Activated naive CD4-positive, alpha-beta T cell (primary cell): ENCODE data around the gene CHD1L.
"Not testable (repeated sequence)": the region's sequence is repeated elsewhere in the genome, so short reads cannot be mapped to it uniquely, and the experiment has no call there.

Source experiments
- DNase-seq, 4 experiments: peaks; one replicate each; lab custom pipeline; 2025; lab: John Stamatoyannopoulos, UW

Gene CHD1L

DNA sequence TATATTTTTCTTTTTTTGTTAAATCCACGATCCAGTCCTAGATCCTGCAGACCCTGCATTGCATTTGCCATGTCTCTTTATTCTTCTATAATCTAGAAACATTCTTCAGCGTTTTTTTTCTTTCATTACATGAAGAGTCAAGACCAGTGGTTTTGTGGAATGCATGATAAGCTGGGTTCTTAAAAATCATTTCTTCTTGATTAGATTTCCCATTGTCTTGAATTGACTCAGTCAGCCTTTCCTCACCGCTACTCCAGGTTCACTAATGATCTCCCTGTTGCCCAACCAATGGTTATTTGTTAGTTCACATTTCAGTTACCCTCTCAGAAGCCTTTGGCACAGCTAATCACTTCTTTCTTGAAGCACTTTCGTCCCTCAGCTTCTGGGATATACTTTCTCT, 25.2 kb downstream of the CHD1L start:
- DNase-seq = no peak

DNA sequence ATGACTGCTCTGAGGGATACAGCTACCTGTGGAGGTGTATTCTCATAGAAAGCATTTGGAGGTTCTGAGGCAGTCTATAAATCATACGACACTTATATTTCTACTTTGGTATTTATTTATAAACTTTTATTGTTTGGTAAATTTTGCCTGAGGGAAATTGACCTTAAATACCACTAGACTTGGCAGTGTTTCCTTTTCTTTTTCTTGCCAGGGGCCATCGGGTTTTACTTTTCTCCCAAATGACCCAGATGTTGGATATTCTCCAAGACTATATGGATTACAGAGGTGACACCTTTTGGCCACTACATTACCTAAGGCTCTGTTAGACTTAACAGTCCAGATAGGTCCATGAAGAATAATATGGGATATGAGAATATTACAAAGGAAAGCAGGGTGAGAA, 28.2 kb downstream of the CHD1L start:
- DNase-seq = no peak

DNA sequence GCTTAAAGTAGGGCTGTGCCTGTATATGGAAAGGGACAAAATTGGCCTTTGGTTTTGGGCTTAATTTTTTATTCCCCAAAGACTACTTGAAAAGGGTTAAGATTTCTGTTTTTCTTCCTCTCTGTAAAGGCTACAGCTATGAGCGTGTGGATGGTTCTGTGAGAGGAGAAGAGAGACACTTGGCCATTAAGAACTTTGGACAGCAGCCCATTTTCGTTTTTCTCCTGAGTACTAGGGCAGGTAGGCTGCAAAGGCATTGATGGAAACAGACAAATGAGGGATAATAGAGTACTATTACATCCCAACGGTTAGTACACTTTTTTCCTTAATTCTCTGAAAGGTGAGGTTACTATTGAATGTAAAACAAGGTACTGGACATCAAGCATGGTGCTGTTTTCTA, 29.6 kb downstream of the CHD1L start:
- no peak for DNase-seq

DNA sequence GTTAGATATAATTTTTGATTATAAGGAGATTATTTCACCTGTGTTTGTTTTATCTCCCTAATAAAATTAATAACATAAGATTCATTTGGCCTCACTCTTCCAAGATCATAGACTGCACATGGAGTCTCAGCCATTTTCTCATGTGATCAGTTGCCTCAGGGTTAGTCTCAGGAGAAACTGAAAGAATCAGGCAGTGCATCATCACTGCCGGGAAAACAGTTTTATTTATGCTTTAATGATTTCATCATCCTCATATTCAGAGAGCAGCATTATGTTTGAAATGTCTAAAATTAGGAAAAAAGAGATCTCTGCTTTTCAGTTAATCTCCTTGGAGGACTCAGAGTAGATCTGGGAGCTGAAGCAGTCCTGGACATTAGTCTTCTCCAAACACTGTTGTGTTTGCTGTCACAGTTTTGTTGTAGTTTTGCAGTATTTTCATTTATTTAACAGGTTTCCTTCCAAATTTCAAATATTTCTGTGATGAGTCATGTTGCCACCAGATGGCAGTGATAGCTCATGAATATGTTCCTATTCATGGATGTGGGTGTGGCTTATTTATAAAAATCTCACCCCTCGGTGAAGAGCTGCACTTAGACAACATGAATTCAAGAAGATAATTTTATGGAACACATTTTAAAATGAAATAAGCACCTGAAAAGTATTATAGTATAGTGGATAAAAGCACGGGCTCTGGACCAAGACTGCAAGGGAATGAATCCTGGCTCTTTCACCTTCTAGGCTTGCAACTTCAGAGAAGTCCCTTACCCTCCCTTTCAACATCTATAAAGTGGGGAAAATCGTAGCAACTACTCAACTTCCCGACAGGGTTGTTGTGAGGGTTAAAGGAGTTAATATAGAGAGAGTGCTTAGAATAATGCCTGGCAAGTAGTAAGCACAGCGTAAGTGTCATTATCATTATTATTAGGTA, 31.2 kb downstream of the CHD1L start:
- no peak for DNase-seq

DNA sequence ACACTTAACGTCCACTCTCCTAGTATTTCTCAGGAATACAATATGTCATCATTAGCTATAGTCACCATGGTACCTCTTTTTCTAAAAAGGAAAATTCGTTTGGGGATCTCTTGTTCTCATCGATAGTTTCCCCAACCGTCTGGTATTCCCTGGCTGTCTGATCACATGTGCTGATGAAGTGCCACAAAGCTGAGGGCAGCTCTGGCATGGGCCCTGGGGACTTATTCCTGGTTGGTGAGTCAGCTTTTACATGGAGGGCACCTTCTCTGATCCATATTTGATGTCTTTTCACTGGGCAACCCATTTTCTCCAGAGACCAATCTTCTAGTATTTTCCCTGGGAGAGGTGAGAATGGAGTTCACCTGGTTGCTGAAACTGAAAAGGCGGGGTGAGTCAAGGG, 39.5 kb downstream of the CHD1L start:
- DNase-seq = no peak

DNA sequence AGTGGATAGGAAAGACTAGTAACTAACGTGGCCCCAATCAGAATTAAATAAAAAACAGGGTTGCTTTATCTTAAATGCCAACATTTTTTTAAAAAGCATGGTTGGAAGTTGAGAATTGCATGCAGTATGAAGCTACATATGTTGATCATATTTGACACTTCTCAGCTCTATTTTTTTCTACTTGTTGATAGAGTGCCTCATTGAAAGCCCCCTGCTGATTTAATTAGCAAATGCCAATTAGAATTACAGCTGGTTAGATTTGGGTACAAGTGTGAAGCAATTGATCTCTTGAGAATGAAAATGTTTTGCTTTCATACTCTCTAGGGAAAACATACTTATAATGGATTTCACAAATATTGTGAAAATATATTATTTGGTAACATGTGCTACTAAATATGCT, 40.5 kb downstream of the CHD1L start:
- no peak for DNase-seq

DNA sequence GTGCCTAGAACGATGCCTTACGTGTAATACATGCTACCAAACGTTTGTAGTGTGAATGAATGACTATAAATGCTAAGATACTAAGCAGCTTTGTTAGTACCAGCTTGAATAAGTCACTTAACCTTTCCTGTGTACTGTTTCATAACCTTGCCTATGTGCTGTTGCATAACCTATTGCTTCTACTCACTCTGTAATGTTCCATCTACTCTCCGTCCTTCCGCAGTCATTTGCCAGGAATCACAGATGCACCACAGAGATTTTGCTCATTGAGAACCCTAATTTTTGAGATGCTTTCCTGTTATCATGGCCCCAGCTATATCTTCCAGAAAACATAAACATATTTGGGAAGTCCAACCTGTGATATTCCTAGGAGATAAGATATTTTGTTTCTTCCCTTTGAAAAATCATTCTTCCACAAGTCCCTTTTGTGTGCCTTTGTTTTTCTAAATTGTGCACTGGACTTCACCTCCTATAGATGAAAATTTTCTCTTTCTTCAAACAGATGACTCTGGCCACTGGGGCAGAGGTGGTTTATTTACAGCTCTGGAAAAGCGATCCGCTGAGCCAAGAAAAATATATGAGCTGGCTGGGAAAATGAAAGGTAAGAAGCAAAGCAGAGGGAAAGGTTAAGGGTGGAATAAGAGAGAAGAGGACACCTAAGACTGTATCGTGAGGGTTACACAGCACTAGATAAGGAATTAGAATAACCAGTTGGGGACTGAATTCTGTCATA, 44.8 kb downstream of the CHD1L start:
- no peak for DNase-seq

DNA sequence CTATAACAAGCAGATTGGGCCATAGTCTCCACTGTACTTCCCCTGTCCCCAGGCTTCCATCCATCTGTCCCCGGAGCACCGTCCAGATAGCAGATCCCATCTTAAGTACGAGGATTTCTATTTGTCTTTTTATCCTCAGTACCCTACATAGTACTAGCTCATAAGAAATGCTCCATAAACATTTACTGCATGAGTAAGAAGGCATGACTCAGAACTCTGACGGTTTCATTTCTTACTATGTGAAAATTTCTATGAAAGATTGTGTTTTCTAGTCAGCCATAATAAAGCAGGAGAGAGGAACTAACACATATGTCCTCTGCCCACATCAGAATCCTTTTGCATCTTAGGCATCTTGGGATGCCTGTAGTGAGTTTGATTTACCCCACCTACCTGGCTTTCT, 49.5 kb downstream of the CHD1L start:
- no peak for DNase-seq

DNA sequence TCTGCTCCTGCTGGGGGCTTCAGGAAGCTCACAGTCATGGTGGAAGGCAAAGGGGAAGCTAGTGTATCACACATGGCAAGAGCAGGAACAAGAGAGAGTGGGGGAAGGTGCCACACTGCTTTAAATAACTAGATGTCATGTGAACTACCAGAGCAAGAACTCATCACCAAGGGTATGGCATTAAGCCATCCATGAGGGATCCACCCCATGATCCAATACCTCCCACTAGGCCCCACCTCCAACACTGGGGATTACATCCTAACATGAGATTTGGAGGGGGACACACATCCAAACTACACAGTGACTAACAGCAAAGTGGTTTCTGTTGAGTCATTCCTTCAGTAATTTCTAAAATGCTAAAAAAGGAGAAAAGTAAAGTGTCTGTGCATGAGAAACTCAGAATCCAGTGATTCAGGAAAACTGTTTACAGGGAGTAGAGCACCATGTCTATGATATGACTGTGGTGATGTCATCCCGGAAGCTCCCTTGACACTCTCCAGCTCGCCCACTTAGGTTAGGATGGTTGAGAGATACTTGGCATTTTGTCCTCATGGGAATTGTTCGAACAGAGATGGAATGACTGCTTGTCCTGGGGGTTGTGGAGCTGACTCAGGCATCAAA, 50.3 kb downstream of the CHD1L start:
- no peak for DNase-seq

DNA sequence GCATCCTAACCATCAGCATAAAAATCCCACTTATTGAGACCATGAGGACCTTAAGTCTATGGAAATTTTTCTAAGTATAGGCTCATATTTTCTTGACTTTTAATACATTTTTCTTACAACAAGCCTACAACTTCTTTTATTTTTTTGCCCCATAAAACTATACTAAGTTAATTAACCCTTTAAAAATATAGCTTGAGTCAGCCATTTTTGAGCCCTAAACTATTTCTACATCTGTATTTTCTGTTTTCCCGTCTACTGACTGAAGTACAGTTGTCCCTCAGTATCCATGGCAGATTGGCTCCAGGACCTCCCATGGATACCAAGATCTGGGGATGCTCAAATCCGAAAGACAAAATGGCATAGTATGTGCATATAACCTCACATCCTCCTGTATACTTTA, 55.0 kb downstream of the CHD1L start:
- DNase-seq = no peak

DNA sequence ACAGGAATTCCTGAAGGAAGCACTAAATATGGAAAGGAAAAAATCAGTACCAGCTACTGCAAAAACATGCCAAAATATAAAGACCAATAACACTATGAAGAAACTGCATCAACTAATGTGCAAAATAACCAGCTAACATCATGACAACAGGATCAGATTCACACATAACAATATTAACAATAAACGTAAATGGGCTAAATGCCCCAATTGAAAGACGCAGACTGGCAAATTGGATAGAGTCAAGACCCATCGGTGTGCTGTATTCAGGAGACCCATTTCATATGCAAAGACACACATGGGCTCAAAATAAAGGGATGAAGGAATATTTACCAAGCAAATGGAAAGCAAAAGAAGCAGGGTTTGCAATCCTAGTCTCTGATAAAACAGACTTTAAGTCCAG, 63.3 kb downstream of the CHD1L start:
- not testable (repeated sequence) for DNase-seq

DNA sequence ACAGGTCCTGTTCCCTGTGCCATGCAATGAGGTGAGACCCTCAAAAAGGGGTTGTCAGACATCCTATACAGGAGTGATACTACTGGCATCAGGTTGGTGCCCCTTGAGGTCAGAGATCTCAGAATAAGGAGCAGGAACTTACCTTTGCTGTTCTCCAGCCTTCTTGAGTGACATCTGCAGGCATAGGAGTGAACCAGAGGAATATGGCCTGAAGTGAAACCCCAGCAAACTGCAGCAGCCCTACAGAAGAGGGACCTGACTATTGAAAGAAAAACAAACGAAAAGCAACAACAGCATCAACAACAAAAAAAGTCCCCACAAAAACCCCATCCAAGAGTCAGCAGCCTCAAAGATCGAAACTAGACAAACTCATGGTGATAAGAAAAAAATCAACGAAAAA, 74.5 kb downstream of the CHD1L start:
- DNase-seq = no peak

DNA sequence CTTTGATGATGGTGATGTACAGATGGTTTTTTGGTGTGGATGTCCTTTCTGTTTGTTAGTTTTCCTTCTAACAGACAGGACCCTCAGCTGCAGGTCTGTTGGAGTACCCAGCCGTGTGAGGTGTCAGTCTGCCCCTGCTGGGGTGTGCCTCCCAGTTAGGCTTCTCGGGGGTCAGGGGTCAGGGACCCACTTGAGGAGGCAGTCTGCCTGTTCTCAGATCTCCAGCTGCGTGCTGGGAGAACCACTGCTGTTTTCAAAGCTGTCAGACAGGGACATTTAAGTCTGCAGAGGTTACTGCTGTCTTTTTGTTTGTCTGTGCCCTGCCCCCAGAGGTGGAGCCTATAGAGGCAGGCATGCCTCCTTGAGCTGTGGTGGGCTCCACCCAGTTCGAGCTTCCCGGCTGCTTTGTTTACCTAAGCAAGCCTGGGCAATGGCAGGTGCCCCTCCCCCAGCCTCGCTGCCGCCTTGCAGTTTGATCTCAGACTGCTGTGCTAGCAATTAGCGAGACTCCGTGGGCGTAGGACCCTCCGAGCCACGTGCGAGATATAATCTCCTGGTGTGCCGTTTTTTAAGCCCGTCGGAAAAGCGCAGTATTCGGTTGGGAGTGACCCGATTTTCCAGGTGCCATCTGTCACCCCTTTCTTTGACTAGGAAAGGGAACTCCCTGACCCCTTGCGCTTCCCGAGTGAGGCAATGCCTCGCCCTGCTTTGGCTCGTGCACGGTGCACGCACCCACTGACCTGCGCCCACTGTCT, 84.6 kb downstream of the CHD1L start:
- not testable (repeated sequence) for DNase-seq

DNA sequence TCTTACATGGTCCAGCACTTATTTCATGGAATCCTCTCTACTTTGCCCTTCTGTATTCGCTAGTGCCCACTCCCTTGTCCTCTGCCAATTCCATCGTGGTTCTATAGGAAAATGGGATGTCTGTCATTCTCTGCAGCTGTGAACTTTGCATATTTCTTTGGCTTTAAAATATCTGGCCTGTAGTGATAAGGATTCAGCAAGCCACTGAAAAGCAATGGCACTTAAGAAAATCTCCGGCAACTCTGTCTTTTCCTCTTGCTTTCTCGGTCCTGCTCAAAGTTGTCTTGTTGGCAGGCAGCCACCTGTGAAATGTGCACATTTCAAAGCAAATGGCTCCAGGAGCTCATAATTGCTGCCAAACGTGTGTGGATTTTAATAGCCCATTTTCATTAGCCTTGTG, 91.8 kb downstream of the CHD1L start:
- DNase-seq = no peak

DNA sequence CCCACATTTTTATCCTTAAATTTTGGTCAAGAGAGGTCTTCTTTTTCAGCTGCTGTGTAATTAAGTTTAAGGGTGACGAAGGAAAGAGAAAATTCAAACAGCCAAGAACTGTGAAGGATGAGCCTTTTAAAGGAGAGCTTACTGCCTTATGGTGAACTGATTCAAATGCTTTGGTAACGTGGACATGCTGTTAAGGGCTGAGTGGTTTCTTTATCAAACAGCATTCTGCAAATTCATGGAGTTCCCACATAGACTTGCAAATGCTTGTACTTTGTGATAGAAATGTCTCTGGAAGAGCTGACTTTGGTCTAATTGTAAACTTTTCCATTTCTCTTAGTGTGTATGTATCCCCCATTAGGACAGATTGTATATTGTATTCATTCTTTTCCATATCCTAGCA, 93.8 kb downstream of the CHD1L start:
- DNase-seq = no peak

DNA sequence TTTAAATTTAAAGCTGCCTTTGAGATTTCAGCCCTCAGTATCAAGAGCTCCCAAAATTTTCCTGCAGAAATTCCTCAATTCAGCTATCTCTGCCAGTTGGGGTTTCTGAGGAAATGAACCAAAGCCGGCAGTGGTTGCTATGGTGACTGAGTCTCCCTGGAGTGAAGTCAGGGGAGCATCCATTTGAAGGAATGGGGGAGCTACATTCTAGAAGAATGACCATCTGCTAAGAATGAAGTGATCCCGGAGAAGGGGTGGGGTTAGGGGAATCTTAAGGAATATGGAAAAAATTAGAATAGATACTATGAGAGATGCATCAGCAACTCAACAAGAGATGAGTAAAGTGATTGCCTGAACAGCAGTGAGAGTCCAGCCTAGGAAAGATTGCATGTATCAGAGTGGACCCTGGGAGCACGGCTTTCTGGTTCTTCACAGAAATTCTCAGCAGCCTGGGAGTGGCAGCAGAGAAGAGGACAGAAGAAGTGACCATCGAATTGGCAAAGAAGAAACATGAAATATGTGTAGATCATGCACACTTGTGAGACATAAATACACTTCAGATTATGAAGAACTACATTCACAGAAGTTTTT, 94.7 kb downstream of the CHD1L start:
- DNase-seq = no peak

DNA sequence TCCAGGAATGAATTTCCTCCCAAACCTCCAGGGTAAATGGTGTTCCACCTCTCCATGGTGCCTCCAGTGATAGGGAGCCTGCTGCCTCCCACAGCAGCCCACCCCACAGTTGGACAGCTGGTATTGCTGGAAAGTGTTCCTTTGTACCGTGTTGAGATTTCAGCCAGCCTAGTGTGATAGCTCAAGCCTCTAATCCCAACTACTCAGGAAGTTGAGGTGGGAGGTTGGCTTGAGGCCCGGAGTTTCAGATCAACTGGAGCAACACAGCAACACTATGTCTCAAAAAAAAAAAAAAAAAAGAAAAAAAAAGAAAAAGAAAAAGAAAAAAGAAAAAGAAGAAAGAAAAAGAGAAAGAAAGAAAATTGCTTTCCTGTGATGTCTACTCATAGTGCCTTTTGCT, 96.1 kb downstream of the CHD1L start:
- DNase-seq = no peak

DNA sequence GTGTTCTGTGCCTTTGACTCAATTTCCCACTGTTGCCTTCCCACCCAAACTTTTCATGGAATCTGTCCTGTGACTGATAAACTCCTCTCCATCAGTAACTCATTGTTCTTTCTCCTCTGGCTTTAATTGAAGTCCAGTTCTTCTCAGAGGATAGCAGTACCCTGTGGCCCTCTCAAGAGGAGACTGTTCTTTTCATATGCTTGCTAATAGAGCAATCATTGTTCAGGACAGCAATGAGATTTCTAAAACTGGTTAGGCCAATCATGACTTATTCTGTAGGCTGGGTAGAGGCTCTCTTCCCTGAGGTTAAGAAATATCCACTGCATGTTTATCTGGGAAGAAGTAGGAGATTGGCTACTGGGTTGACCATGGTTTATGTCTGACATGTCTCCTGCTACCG, 98.8 kb downstream of the CHD1L start:
- DNase-seq = no peak
